DND-41 (cell line): ENCODE data around the gene RMI1.

Experiments
- ATAC-seq: fragments of 200-7000 bp; cut with Tn5 transposase; 3 replicates; pipeline ENCODE4 v1.9.1; 2021; ENCODE audit warnings: low read depth; ENCODE audit not compliant: insufficient read depth
- DNase-seq: peaks from one replicate; pipeline ENCODE4 v3.0.0-alpha.2; 2020
- H2AFZ ChIP-seq: 2 replicates; pipeline ENCODE4 v1.6.0; 2012; ENCODE audit warnings: low read depth, low read length
- H3K27ac ChIP-seq: 2 replicates; pipeline ENCODE4 v1.5.1; 2012; ENCODE audit warnings: low read length, inconsistent platforms
- H3K27me3 ChIP-seq: fragments of 200-600 bp; sonication (generic); 2 replicates; pipeline ENCODE4 v1.6.0; 2012; ENCODE audit warnings: low read length, mild to moderate bottlenecking, inconsistent platforms; ENCODE audit not compliant: insufficient read depth, poor library complexity
- H3K36me3 ChIP-seq: 2 replicates; pipeline ENCODE4 v1.5.1; 2012; ENCODE audit warnings: low read length, inconsistent platforms; ENCODE audit not compliant: insufficient read depth
- H3K4me1 ChIP-seq: 2 replicates; pipeline ENCODE4 v1.5.1; 2012; ENCODE audit warnings: mild to moderate bottlenecking, low read length; ENCODE audit not compliant: insufficient read depth
- H3K4me2 ChIP-seq: 2 replicates; pipeline ENCODE4 v1.6.0; 2012; ENCODE audit warnings: mild to moderate bottlenecking, moderate library complexity, low read length, inconsistent platforms; ENCODE audit not compliant: insufficient read depth
- H3K4me3 ChIP-seq, 2 experiments: fragments of 200-600 bp in 1 of 2; shearing (Covaris generic) in 1 of 2; 2 replicates each; pipeline ENCODE4 v1.5.1; 2012 to 2016; ENCODE audit warnings: inconsistent platforms in 2 of 2, low read length in 2 of 2, mild to moderate bottlenecking in 2 of 2, low read depth in 1 of 2, moderate library complexity in 1 of 2
- H3K79me2 ChIP-seq: 2 replicates; pipeline ENCODE4 v1.6.0; 2012; ENCODE audit warnings: low read length, inconsistent platforms; ENCODE audit not compliant: insufficient read depth
- H3K9ac ChIP-seq: 2 replicates; pipeline ENCODE4 v1.6.0; 2012; ENCODE audit warnings: low read depth, mild to moderate bottlenecking, inconsistent platforms, low read length, moderate library complexity
- H3K9me3 ChIP-seq: 2 replicates; pipeline ENCODE4 v1.5.1; 2012; ENCODE audit warnings: low read length, moderate library complexity, mild to moderate bottlenecking, inconsistent platforms; ENCODE audit not compliant: insufficient read depth, severe bottlenecking
- H4K20me1 ChIP-seq: 2 replicates; pipeline ENCODE4 v1.6.0; 2012; ENCODE audit warnings: low read length; ENCODE audit not compliant: insufficient read depth
- CTCF ChIP-seq: IDR thresholded peaks from 2 replicates; pipeline ENCODE4 v1.5.1; 2012; ENCODE audit warnings: borderline replicate concordance, low read length, moderate library complexity, mild to moderate bottlenecking; ENCODE audit not compliant: poor library complexity, severe bottlenecking; ENCODE audit errors: extremely low read depth
- EZH2 ChIP-seq: IDR thresholded peaks from 3 replicates; pipeline ENCODE4 v1.6.1; 2012; ENCODE audit warnings: borderline replicate concordance, low read depth, mild to moderate bottlenecking, moderate library complexity, low read length, inconsistent platforms; ENCODE audit not compliant: severe bottlenecking

The RMI1 gene

DNA sequence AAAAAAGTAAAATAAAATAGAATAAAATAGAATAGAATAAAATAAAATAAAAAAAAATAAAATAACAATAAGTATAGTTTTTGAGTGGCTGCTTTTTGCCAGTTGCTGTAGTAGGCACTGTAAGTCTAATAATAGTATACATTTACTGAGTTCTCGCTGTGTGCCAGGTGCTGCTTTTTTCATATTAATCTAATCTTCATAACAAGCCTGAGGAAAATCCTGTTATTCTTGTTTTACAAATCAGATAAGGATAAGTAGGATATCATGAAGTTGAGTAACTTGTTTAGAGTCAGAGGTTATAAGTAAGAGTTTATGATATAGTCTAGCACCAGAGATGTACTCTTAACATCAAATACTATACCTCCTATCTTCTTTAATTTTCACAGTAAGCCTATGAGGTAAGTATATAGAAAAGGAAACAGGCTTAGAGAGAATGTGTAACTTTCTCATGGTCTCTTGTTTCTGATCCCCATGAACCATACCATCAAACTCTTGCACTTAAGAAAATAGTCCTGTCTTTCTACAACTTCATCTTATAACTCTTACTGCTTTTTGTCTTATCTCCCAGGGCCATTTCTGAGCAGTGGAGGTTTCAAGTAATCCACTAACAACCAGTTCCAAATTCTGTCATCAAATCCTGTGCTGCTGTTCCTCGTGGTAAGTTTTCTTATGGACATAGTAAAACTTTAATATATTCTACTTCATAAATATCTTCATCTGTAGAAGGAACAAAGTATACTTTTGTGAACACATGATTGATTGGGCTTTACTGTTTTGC is 18.7 kb downstream of the RMI1 start:
- no peaks in the 10 kb centered on the region for H3K9me3 ChIP-seq
- H4K20me1 ChIP-seq, result peaks cover 5% of the 10 kb centered on the region; the same call in 1 of the 2 replicates
- no peak overlapping the region for H3K4me3 ChIP-seq
- DNase-seq (no peak), ATAC-seq (no peak)
- H3K27ac ChIP-seq, result no peak overlapping the region
- peaks cover 16% of the 10 kb centered on the region; the same call in 1 of the 2 replicates for H3K4me1 ChIP-seq
- no peak overlapping the region for H3K4me2 ChIP-seq
- H3K79me2 ChIP-seq, result peaks cover 48% of the 10 kb centered on the region
- H2AFZ ChIP-seq, result no peak overlapping the region
- no peak for TF ChIP-seq CTCF
- TF ChIP-seq EZH2, result no peak
- no peaks in the 10 kb centered on the region for H3K27me3 ChIP-seq
- peaks cover 37% of the 10 kb centered on the region for H3K36me3 ChIP-seq
- H3K9ac ChIP-seq, result no peak overlapping the region

GRCh38 chr9:84000186-84000585 is 19.6 kb downstream of the RMI1 start:
- Histone ChIP-seq H3K9ac (no peak overlapping the region), H3K4me3 (no peak overlapping the region), H3K27ac (no peak overlapping the region), H2AFZ (no peak overlapping the region), H3K4me1 (peaks cover 16% of the 10 kb centered on the region; the same call in 1 of the 2 replicates), H3K9me3 (no peaks in the 10 kb centered on the region), H3K36me3 (peaks cover 44% of the 10 kb centered on the region), H3K4me2 (no peak overlapping the region), H4K20me1 (peaks cover 12% of the 10 kb centered on the region; the same call in 1 of the 2 replicates), H3K27me3 (no peaks in the 10 kb centered on the region), H3K79me2 (peaks cover 44% of the 10 kb centered on the region)
- TF ChIP-seq CTCF (no peak), EZH2 (no peak)
- ATAC-seq (no peak), DNase-seq (no peak)

GRCh38 chr9:84001621-84002020 is 21.0 kb downstream of the RMI1 start:
- peaks cover 44% of the 10 kb centered on the region for H3K36me3 ChIP-seq
- ATAC-seq (no peak), DNase-seq (no peak)
- peaks cover 16% of the 10 kb centered on the region; the same call in 1 of the 2 replicates for H3K4me1 ChIP-seq
- no peak for TF ChIP-seq CTCF
- no peak for TF ChIP-seq EZH2
- no peaks in the 10 kb centered on the region for H3K27me3 ChIP-seq
- H4K20me1 ChIP-seq, result peaks cover 12% of the 10 kb centered on the region; the same call in 1 of the 2 replicates
- no peak overlapping the region for H3K4me2 ChIP-seq
- no peak overlapping the region for H3K27ac ChIP-seq
- no peaks in the 10 kb centered on the region for H3K9me3 ChIP-seq
- H3K9ac ChIP-seq, result no peak overlapping the region
- H3K79me2 ChIP-seq, result peaks cover 31% of the 10 kb centered on the region
- no peak overlapping the region for H3K4me3 ChIP-seq
- H2AFZ ChIP-seq, result no peak overlapping the region
